Posterior cingulate gyrus (tissue), 11 donors: Measurements from ENCODE around the gene CMTM3.
"Not testable (repeated sequence)": the region's sequence is repeated elsewhere in the genome, so short reads cannot be mapped to it uniquely, and the experiment has no call there.

Source experiments
- DNase-seq, 10 donors: peaks; one replicate each; pipeline versions ENCODE4 v3.0.0 to v3.0.0-alpha.2; 2020 to 2021; ENCODE audit warnings: mixed read lengths in 3 of 10
- intact Hi-C: fragments of 100-400 bp; cut with DNase I; formaldehyde crosslinking; loops from one replicate; pipeline ENCODE4 v1.15.1; 2023

Gene CMTM3

DNA sequence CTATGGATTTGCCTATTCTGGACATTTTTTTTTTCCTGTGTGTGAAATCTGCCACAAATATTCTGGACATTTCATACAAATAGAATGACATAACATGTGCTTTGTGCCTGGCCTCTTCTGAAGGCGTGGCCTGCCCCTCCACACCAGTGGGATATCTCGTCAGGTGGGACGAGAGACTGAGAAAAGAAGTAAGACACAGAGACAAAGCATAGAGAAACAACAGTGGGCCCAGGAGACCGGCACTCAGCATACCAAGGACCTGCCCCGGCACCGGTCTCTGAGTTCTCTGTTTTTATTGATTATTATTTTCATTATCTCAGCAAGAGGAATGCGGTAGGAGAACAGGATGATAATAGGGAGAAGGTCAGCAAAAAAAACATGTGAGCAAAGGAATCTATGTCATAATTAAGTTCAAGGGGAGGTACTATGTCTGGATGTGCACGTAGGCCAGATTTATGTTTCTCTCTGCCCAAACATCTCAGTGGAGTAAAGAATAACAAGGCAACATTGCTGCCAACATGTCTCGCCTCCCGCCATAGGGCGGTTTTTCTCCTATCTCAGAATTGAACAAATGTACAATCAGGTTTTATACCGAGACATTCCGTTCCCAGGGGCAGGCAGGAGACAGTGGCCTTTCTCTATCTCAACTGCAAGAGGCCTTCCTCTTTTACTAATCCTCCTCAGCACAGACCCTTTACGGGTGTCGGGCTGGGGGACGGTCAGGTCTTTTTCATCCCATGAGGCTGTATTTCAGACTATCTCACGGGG is 23.3 kb downstream of the CMTM3 start:
- intact Hi-C loops: not testable (repeated sequence)
- DNase-seq: peak in 1 of 10 donors; percentile 27

DNA sequence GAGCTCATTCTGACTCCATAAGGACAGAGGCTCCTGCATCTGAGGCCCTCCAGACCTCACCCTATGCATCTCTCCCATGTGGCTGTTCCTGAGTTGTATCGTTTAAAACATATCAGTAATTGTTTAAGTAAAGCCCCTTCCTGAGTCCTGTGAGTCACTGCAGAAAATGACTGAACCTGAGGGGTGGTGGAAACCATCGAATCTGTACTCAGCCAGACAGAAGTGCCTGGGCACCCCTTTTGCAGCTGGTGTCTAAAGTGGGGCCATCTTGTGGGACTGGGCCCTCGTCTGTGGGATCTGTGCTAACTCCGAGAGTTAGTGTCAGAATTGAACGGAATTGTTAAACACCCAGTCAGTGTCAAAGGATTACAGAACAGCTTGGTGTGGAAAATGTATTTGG is 25.4 kb downstream of the CMTM3 start:
- intact Hi-C loops: no loop called here
- no peak for DNase-seq

DNA sequence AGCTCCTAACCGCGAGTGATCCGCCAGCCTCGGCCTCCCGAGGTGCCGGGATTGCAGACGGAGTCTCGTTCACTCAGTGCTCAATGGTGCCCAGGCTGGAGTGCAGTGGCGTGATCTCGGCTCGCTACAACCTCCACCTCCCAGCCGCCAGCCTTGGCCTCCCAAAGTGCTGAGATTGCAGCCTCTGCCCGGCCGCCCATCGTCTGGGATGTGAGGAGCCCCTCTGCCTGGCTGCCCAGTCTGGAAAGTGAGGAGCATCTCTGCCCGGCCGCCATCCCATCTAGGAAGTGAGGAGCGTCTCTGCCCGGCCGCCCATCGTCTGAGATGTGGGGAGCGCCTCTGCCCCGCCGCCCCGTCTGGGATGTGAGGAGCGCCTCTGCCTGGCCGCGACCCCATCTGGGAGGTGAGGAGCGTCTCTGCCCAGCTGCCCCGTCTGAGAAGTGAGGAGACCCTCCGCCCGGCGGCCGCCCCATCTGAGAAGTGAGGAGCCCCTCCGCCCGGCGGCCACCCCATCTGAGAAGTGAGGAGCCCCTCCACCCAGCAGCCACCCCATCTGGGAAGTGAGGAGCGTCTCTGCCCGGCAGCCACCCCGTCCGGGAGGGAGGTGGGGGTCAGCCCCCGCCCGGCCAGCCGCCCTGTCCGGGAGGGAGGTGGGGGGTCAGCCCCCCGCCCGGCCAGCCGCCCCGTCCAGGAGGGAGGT is 26.2 kb downstream of the CMTM3 start:
- DNase-seq, intact Hi-C loops: not testable (repeated sequence)

DNA sequence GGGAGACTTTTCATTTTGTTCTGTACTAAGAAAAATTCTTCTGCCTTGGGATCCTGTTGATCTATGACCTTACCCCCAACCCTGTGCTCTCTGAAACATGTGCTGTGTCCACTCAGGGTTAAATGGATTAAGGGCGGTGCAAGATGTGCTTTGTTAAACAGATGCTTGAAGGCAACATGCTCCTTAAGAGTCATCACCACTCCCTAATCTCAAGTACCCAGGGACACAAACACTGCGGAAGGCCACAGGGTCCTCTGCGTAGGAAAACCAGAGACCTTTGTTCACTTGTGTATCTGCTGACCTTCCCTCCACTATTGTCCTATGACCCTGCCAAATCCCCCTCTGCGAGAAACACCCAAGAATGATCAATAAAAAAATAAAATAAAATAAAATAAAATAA is 27.1 kb downstream of the CMTM3 start:
- DNase-seq, intact Hi-C loops: not testable (repeated sequence)

DNA sequence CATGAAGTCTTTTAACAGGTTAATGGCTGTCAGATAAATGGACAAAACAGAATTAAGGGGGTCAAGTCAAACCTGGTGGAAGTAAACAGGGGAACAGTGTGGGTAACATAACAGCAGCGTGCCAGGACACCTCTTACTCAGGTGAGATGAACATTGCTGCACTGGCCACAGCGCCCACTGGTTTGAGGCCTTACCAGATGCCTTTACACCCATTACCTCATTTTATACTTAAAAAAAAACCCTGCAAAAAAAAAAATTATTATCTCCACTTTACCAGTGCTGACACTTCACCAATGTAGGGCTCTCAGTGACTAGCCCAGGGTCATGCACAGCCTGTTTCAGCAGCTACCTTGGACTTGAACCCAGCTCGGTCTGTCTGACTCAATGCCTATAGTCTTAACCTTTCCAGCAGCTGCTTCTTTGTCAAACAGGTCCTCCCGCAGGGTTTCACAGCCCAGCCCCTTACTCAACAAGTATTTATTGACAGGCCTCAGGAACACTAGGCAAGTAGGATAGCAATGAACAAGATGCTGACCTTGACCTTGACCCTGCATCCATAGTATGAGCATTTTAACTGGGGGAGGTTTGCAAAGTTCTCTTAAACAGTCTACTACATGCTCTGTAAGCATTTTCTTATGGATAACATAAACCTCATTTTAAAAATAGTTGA is 30.2 kb downstream of the CMTM3 start:
- intact Hi-C loops: no loop called here
- no peak for DNase-seq

DNA sequence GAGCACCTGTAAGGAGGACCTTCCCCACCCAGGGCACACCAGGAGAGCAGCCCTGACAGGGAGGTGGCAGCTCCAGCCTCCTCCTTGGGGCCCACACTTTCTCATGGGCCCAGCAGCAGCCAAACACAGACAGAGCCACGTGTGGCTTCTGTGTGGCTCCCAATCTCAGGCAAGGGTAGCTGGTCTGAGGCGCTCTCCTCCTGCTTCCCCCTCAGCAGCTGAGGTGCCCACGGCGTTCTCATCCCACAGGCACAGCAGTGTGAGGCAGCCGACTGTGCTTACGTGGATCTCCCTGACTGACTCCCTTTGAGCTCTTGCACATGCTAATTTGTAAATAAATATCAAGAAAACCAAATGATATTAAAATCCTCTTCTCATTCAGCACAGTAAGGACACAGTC is 30.9 kb downstream of the CMTM3 start:
- DNase-seq: peak in 3 of 10 donors; percentile 43 to 81 (median 79)
- intact Hi-C loops: no loop called here

DNA sequence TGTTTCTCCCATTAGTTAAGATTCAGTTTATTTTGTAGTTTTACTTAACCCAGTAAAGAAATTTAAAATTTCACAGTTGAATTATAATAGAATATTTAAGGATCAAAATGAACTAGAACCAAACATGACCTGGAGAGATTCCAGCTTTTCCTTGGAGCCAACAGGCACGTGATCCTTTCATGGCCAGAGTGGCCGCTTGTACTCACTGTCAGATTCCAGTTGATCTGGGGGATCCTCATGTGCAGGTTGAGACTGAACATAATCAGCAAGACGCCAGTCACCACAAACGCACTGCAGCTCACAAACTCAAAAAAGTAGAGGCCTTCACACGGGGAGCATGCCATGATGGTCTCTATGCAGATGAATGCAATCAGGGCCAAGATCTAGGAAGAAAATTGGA is 31.7 kb downstream of the CMTM3 start:
- intact Hi-C loops: no loop called here
- no peak for DNase-seq

DNA sequence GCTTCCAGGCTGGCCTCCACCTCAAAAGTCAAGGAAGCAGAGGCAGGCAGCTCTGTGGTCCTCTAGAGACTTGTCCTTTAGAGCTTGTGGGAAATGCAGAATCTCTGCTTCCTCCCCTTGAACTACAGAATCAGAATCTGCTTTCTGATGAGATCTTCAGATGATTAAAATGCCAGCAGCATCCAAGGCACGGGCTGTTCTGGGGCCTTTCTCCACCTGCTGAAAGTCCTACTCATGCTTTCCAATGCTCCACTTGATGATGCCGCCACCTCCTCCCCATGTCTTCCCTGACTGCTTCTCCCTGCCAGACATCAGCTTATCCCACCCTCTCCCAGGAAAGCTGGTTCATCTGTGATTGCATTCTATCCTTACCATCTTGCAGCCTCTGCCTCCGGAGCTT is 33.3 kb downstream of the CMTM3 start:
- intact Hi-C loops: no loop called here
- DNase-seq: no peak

DNA sequence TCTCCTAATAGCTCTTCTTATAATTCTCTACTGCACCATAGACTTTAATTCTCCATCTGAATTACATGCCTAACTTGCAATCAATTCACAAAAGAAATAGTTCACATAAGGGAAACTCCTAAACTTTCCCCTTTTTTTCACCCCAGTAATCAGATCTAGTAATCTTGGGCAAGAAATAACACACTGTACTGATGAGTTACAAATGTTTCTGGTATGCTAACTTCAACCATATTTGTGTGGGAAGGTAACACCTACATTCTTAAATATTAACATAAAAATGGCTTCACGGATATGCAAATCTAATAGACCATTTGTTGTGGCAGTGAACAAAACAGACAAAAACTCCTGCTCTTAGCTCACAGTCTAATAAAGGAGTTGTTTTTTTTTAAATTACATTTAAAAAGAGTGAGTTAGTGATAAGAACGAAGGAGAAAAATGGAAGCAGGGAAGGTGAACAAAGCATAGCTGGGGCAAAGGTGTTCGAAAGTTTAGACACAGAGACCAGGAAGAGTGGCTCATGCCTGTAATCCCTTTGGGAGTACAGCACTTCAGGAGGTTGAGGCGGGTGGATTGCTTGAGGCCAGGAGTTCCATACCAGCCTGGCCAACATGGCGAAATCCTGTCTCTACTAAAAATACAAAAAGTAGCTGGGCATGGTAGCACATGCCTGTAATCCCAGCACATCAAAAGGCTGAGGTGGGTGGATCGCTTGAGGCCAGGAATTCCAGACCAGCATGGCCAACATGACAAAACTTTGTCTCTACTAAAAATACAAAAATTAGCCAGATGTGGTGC is 34.8 kb downstream of the CMTM3 start:
- intact Hi-C loops: no loop called here
- no peak for DNase-seq

DNA sequence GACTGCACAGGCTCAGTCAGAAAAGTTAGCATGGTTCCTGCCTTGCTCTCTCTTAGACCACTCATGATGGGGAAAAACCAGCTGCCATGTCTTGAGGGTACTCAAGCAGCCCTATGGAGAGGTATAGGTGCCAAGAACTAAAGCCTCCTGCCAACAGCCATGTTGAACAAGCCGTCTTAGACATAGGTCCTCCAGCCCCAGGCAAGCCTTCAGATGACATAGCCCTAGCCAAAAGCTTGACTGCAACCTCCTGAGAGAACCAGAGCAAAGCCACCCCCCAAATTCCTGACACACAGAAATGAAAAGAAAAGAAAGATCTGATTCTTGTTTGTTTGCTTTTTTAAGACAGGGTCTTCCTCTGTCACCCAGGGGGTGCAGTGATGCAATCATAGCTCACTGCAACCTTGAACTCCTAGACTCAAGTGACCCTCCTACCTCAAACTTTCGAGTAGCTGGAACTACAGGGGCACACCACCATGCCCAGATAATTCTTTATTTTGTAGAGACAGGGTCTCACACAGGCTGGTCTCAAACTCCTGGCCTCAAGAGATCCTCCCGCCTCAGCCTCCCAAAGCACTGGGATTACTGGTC is 36.3 kb downstream of the CMTM3 start:
- DNase-seq: no peak
- intact Hi-C loops: no loop called here

DNA sequence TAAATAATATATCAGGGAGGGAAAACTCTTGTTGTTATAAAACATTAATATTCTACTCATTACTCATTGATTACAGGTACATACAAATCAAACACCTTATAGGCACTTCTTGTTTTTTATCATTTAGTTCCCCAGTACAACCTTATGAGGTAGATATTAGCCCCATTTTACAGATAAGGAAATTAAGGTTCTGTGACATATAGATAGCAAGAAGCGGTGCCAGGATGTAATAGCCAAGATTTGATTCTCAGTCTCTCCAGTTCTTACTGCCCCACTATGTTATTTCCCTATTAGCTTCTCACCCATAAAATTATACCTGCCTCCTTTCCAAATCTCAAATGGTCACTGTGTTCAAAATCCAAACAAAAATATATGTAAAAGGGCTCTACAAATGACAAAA is 36.9 kb downstream of the CMTM3 start:
- intact Hi-C loops: no loop called here
- DNase-seq: no peak

DNA sequence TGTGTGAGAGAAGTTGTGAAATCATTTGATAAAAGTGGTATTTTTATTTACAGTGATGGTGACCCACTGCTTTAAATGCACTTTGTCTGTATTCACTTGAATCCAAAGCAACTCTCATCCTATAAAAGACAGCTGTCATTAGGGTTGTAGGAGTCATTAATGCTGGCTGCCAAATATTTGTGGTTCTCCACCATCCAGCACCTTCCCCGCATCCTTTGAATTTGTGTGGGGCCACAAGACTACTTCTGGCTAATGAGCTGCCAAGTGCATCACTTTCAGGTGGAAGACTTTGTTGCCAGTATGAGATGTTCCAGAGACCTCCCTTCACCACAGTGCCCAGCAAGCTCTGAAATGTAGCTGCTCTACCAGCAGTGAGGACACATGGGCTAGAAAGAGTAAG is 43.4 kb downstream of the CMTM3 start:
- intact Hi-C loops: no loop called here
- DNase-seq: no peak

DNA sequence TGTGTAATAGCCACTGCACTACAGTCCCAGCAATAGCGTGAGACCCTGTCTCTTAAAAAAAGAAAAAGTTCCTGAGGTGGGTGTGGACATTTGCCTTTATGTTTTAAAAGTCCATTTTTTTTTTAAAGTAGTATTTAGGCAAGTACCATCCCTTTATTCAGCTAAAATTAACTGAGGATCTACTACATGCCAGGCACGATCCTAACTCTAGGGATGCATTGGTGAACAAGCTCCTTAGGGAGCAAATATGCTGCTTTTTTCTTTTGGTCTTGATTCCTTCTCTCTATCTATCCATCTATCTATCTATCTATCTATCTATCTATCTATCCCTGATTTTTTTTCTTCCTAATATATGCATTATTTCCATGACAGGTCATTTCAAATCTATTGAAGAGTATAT is 44.7 kb downstream of the CMTM3 start:
- no peak for DNase-seq
- intact Hi-C loops: no loop called here

DNA sequence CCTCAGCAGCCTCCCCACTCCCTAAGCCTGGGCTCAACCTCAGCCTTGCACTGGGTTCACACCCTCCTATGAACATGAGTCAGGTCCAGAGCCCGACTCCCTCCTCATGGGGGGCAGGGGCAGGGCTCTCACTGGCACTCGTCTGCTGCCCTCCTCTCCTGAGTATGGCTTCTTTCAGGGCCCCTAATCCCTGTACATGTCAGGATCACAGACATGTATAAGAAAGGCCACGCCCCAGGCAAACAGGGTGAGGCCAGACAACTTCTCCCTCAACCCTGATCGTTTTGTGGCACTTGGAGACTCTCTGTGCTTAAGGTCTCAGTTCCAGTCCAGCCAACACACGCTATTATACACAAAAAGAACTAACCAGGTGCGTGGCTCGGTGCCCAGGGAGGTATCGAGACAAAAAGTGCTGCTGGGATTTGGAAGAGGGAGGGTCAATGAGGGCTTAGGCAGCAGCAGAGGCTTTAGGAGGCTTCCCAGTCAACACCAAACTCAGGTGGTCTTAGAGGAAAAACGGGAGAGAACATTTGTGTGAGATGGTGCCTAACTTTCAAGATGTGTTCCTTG is 45.2 kb downstream of the CMTM3 start:
- no peak for DNase-seq
- intact Hi-C loops: no loop called here

DNA sequence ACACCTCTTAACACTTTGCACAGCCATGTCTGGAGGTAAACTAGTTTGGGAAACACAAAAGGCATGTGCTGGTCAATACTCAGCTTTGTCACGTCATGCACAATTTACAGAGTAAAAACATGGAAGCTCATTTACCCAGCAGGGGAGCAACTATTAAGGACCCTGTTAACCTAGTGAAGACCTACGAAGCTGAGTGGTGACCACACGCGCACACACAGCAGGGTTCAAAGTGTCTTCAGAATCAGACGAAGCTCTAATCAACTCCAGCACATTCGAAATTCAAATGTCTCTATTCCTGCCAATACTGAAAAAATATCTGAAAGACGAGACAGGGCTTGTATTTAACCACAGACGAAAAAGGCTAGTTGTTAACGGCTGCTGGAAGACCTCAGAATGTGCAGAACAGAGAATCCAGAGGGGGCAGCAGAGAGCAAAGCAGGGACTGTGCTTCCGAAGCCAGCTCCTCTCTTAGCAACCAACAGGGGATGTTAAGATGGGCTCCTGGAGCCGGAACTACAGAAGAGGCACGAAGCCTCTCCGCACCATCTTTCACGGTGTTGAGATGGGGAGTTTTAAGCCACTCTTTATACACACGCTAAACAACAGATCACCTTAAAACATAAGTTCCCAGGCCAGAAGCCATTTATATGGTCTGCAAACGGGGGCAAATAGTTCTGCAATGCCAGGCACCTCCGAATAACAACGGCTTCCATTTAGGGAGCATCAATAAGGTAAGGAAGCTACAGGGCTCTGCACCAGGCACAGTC is 46.4 kb downstream of the CMTM3 start:
- intact Hi-C loops: no loop called here

DNA sequence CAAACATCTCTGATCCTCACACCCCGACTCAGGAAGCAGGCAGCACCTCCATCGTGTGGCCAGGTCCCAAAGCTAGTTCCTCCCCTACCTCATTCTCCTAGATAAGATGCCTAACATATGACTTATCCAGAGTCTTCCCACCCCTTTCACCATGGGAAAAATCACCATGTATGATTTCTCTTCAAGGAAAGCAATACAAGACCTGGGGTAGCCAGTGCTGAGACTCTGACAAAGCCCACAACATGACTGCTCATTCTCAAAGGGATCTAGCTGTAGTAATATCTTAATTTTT is 46.9 kb downstream of the CMTM3 start:
- no peak for DNase-seq
- intact Hi-C loops: no loop called here

More for the DNA sequence above, 46.4 kb downstream of the CMTM3 start:
- peak; percentile 65 to 96 (median 84) for DNase-seq

DNA sequence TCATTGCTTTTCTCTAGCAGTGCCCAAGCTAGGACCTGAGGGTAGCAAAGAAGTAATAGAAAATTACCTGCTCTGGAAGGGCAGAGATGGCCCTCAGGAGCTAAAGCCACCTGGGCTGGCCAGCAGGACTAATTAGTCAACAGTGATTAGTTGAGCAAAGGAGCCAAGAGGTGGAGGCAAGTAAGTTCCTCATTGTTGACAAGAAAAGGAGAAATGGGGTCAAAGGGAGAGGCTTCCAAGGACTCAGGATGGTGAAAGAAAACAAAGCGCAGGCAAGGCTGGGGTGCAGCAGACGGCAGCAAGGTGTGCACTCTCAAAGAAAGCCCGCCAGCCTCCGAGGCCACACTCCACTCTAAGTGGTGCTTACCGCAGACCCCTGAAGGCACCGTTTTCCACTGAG is 47.5 kb downstream of the CMTM3 start:
- intact Hi-C loops: no loop called here

DNA sequence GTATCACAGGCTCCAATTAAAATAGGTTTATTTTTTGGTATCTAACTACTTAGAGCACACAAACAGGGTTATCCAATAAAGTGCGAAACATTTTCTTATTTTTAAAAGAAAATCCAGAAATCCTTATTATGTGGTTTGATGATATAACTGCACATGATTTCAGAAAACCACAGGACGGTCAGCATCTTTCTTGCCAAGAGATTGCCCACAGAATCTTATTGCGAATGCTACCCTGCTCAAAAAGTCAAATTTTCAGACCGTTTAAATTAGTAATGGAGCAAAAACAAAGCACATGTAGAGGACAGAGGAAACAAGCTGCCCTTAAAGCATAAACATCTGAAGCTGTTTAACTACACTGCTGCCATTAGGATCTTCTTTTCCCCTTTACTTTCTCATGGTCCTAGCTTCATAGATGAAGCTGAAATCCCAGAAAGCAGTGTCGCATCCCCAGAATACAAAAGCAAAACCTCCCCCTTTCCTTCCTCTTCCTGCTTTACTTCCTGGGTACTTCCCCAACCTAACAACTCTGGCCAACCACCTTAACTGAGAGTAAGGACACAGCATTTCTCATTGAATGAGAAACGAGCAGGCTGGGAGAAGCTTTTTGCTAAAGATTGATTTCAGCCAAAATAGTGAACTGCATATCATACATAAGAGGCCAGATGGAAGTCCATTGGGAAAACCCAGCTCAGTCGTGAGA is 48.3 kb downstream of the CMTM3 start:
- intact Hi-C loops: no loop called here
- DNase-seq: no peak

More for the DNA sequence above, 47.5 kb downstream of the CMTM3 start:
- DNase-seq: no peak
